NCI-H2107 treated with DMSO at 0.1 percent for 48 hours (cell line): ENCODE data around the gene ADIPOQ.
"Not testable (repeated sequence)": the region's sequence is repeated elsewhere in the genome, so short reads cannot be mapped to it uniquely, and the experiment has no call there.

Source experiments
- DNase-seq: peaks from one replicate; lab custom pipeline; 2025; ENCODE audit not compliant: unreplicated experiment; lab: John Stamatoyannopoulos, UW

Gene ADIPOQ

GRCh38 chr3:186870421-186871201 lies 28.1 kb downstream of the ADIPOQ start:
- DNase-seq = no peak

- no peak for DNase-seq
Measured at GRCh38 chr3:186871403-186871924, 29.0 kb downstream of the ADIPOQ start.

- DNase-seq = not testable (repeated sequence)
Measured at GRCh38 chr3:186873796-186874195, 31.3 kb downstream of the ADIPOQ start.

- not testable (repeated sequence) for DNase-seq
Measured at GRCh38 chr3:186874216-186874615, 31.7 kb downstream of the ADIPOQ start.

GRCh38 chr3:186874841-186875240 lies 32.3 kb downstream of the ADIPOQ start:
- DNase-seq = not testable (repeated sequence)

- DNase-seq = no peak
Measured at GRCh38 chr3:186875708-186876107, 33.2 kb downstream of the ADIPOQ start.

- DNase-seq = no peak
Measured at GRCh38 chr3:186879781-186880180, 37.3 kb downstream of the ADIPOQ start.

- DNase-seq = no peak
Measured at GRCh38 chr3:186880406-186880805, 37.9 kb downstream of the ADIPOQ start.

- no peak for DNase-seq
Measured at GRCh38 chr3:186882150-186882524, 39.6 kb downstream of the ADIPOQ start.

GRCh38 chr3:186882881-186883685 lies 40.6 kb downstream of the ADIPOQ start:
- no peak for DNase-seq

GRCh38 chr3:186883686-186884058 lies 41.2 kb downstream of the ADIPOQ start:
- DNase-seq = no peak

GRCh38 chr3:186884868-186885267 lies 42.4 kb downstream of the ADIPOQ start:
- not testable (repeated sequence) for DNase-seq

GRCh38 chr3:186886202-186886981 lies 43.9 kb downstream of the ADIPOQ start:
- DNase-seq = no peak

GRCh38 chr3:186887507-186887938 lies 45.0 kb downstream of the ADIPOQ start:
- not testable (repeated sequence) for DNase-seq

- DNase-seq = peak; percentile 97
Measured at GRCh38 chr3:186888569-186888968, 46.1 kb downstream of the ADIPOQ start.

GRCh38 chr3:186889698-186890097 lies 47.2 kb downstream of the ADIPOQ start:
- not testable (repeated sequence) for DNase-seq

- no peak for DNase-seq
Measured at GRCh38 chr3:186890911-186891310, 48.4 kb downstream of the ADIPOQ start.

- not testable (repeated sequence) for DNase-seq
Measured at GRCh38 chr3:186893071-186893470, 50.6 kb downstream of the ADIPOQ start.

- DNase-seq = no peak
Measured at GRCh38 chr3:186895406-186895805, 52.9 kb downstream of the ADIPOQ start.

- no peak for DNase-seq
Measured at GRCh38 chr3:186896006-186896405, 53.5 kb downstream of the ADIPOQ start.

- DNase-seq = no peak
Measured at GRCh38 chr3:186896875-186897274, 54.4 kb downstream of the ADIPOQ start.
